ENCODE measurements around the gene IRF6.

DNA sequence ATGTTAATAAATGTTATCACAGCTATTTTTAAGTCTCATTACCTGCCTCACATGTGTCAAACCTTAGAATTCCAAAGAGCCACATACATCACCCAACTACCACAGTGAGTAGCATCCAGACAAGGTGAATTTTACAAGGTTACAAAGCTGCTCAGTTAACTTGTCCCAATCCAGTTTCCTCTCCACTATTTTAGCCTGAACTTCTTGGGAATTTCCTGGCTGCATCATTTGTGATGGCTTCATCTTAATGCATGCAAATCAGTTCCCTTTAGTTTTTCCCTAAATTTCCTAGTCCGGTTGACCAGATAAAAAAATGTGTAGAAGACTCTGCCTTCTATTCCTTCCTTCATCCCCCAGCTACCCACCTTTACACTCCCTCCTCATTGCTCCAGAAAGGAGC is 50.7 kb downstream of the IRF6 start:
- TF ChIP-seq HDAC6 (IDR thresholded peaks at IDR 0.05; ENCODE audit: low read depth, low read length) (no peak), POLR2AphosphoS5 (IDR thresholded peaks at IDR 0.05; ENCODE audit: low read depth, low read length) (no peak), TEAD4 (IDR thresholded peaks at IDR 0.05; ENCODE audit: low read depth, low read length) (no peak), GABPA (IDR thresholded peaks at IDR 0.05; ENCODE audit: borderline replicate concordance, insufficient read depth, low read length) (no peak), EP300 (IDR thresholded peaks at IDR 0.05; ENCODE audit: borderline replicate concordance in 1 of 2, low read depth in 2 of 2, low read length in 2 of 2) (no peak), JUND (IDR thresholded peaks at IDR 0.05; ENCODE audit: low read length) (no peak), CEBPB (IDR thresholded peaks at IDR 0.05; ENCODE audit: low read depth, low read length) (no peak), SP4 (IDR thresholded peaks at IDR 0.05; ENCODE audit: low read length) (no peak), RAD21 (IDR thresholded peaks at IDR 0.05 in 1 of 2, conservative IDR thresholded peaks at IDR 0.05 in 1 of 2; ENCODE audit: low read depth in 2 of 2, low read length in 2 of 2) (no peak), TAF1 (IDR thresholded peaks at IDR 0.05; ENCODE audit: low read depth, low read length) (no peak), JUN (IDR thresholded peaks at IDR 0.05; ENCODE audit: low read depth, low read length) (no peak)
- TF ChIP-seq, protein P1, sequence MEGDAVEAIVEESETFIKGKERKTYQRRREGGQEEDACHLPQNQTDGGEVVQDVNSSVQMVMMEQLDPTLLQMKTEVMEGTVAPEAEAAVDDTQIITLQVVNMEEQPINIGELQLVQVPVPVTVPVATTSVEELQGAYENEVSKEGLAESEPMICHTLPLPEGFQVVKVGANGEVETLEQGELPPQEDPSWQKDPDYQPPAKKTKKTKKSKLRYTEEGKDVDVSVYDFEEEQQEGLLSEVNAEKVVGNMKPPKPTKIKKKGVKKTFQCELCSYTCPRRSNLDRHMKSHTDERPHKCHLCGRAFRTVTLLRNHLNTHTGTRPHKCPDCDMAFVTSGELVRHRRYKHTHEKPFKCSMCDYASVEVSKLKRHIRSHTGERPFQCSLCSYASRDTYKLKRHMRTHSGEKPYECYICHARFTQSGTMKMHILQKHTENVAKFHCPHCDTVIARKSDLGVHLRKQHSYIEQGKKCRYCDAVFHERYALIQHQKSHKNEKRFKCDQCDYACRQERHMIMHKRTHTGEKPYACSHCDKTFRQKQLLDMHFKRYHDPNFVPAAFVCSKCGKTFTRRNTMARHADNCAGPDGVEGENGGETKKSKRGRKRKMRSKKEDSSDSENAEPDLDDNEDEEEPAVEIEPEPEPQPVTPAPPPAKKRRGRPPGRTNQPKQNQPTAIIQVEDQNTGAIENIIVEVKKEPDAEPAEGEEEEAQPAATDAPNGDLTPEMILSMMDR (IDR thresholded peaks at IDR 0.05; ENCODE audit: control extremely low read depth in 1 of 3, insufficient read depth in 1 of 3, low read depth in 1 of 3, low read length in 3 of 3): no peak
- TF ChIP-seq, protein P2, sequence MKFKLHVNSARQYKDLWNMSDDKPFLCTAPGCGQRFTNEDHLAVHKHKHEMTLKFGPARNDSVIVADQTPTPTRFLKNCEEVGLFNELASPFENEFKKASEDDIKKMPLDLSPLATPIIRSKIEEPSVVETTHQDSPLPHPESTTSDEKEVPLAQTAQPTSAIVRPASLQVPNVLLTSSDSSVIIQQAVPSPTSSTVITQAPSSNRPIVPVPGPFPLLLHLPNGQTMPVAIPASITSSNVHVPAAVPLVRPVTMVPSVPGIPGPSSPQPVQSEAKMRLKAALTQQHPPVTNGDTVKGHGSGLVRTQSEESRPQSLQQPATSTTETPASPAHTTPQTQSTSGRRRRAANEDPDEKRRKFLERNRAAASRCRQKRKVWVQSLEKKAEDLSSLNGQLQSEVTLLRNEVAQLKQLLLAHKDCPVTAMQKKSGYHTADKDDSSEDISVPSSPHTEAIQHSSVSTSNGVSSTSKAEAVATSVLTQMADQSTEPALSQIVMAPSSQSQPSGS (IDR thresholded peaks at IDR 0.05; ENCODE audit: low read length): no peak

Measured in H1 (cell line).